T1000 (cell line): ENCODE data around the gene COQ8B.
"Not testable (repeated sequence)": the region's sequence is repeated elsewhere in the genome, so short reads cannot be mapped to it uniquely, and the experiment has no call there.

Source experiments
- DNase-seq: peaks from one replicate; lab custom pipeline; 2025; ENCODE audit warnings: mixed read lengths; lab: John Stamatoyannopoulos, UW

The COQ8B gene

GRCh38 chr19:40742477-40742876 is 25.8 kb upstream of the COQ8B start:
- DNase-seq = no peak

- no peak for DNase-seq
These were observed 25.1 kb upstream of the COQ8B start for GRCh38 chr19:40741527-40742390.

- DNase-seq = no peak
These were observed 24.1 kb upstream of the COQ8B start for GRCh38 chr19:40740747-40741146.

GRCh38 chr19:40739871-40740703 is 23.4 kb upstream of the COQ8B start:
- DNase-seq = no peak

- no peak for DNase-seq
These were observed 22.5 kb upstream of the COQ8B start for GRCh38 chr19:40739030-40739839.

- no peak for DNase-seq
These were observed 20.5 kb upstream of the COQ8B start for GRCh38 chr19:40737102-40737644.

- DNase-seq = no peak
These were observed 20.0 kb upstream of the COQ8B start for GRCh38 chr19:40736661-40737060.

- DNase-seq = no peak
These were observed 18.5 kb upstream of the COQ8B start for GRCh38 chr19:40735013-40735771.

- DNase-seq = no peak
These were observed 16.5 kb upstream of the COQ8B start for GRCh38 chr19:40733149-40733548.

GRCh38 chr19:40732304-40732703 is 15.6 kb upstream of the COQ8B start:
- DNase-seq = not testable (repeated sequence)

GRCh38 chr19:40730065-40730464 is 13.4 kb upstream of the COQ8B start:
- not testable (repeated sequence) for DNase-seq

GRCh38 chr19:40726279-40726678 is 9.6 kb upstream of the COQ8B start:
- DNase-seq = no peak

- no peak for DNase-seq
These were observed 8.2 kb upstream of the COQ8B start for GRCh38 chr19:40724855-40725254.

- no peak for DNase-seq
These were observed 7.6 kb upstream of the COQ8B start for GRCh38 chr19:40724315-40724714.

GRCh38 chr19:40723661-40724254 is 7.1 kb upstream of the COQ8B start:
- DNase-seq = no peak

GRCh38 chr19:40721936-40722661 is 5.4 kb upstream of the COQ8B start:
- DNase-seq = no peak

- no peak for DNase-seq
These were observed 4.4 kb upstream of the COQ8B start for GRCh38 chr19:40721140-40721486.

- no peak for DNase-seq
These were observed 2.8 kb upstream of the COQ8B start for GRCh38 chr19:40719414-40719894.

- no peak for DNase-seq
These were observed 2.2 kb upstream of the COQ8B start for GRCh38 chr19:40718774-40719391.
